OCI-LY7 (cell line): ENCODE data around the gene ABHD12B. TPM values are rescaled to one million over a fixed set of nuclear protein-coding genes. Genes with fewer than 3 reads are reported as not detected.

Experiments used
- BruUV-seq: library from RNA; stranded (reverse); fragments of 400-500 nt; replicated peaks from 2 replicates; lab custom pipeline; 2021; lab: Mats Ljungman, UMichigan
- CTCF ChIA-PET: fragments of 300-600 bp; sonication (Branson Sonifier 250); formaldehyde crosslinking; loops from one replicate; lab custom pipeline; 2022; ENCODE audit warnings: antibody characterized with exemption; ENCODE audit not compliant: unreplicated experiment; lab: Charles Lee
- POLR2A ChIA-PET: fragments of 300-600 bp; sonication (Branson Sonifier 250); formaldehyde crosslinking; loops from one replicate; lab custom pipeline; 2022; ENCODE audit warnings: antibody characterized with exemption; lab: Charles Lee
- DNase-seq: peaks from one replicate; pipeline ENCODE4 v3.0.0-alpha.2; 2015; ENCODE audit warnings: low spot score
- H2AFZ ChIP-seq: fragments of 200-600 bp; sonication (generic), shearing (Covaris generic); 2 replicates; pipeline ENCODE4 v1.6.1; 2014; ENCODE audit warnings: mild to moderate bottlenecking, antibody characterized with exemption, low read length, moderate library complexity
- H3K27ac ChIP-seq: fragments of 200-600 bp; sonication (generic); 2 replicates; pipeline ENCODE4 v1.5.1; 2014; ENCODE audit warnings: mixed run types, low read depth, mild to moderate bottlenecking, moderate library complexity, low read length, inconsistent platforms; ENCODE audit not compliant: poor library complexity, severe bottlenecking
- H3K36me3 ChIP-seq: fragments of 200-600 bp; sonication (generic); 2 replicates; pipeline ENCODE4 v1.6.1; 2014; ENCODE audit warnings: mild to moderate bottlenecking, antibody characterized with exemption, low read length, moderate library complexity, mixed read lengths; ENCODE audit not compliant: insufficient read depth
- H3K4me1 ChIP-seq: fragments of 200-600 bp; sonication (generic); 2 replicates; pipeline ENCODE4 v1.5.1; 2014; ENCODE audit warnings: mild to moderate bottlenecking, low read length; ENCODE audit not compliant: insufficient read depth, poor library complexity, severe bottlenecking
- H3K4me2 ChIP-seq: fragments of 200-600 bp; sonication (generic); 2 replicates; pipeline ENCODE4 v1.6.1; 2014; ENCODE audit warnings: mild to moderate bottlenecking, low read length
- H3K4me3 ChIP-seq: fragments of 200-600 bp; sonication (generic); 2 replicates; pipeline ENCODE4 v1.5.1; 2014; ENCODE audit warnings: mild to moderate bottlenecking, low read depth, low read length; ENCODE audit not compliant: poor library complexity, severe bottlenecking
- H3K79me2 ChIP-seq: fragments of 200-600 bp; sonication (generic); 2 replicates; pipeline ENCODE4 v1.6.1; 2016; ENCODE audit warnings: low read depth, mild to moderate bottlenecking, low read length, moderate library complexity, mixed read lengths; ENCODE audit not compliant: insufficient read depth
- H3K9me2 ChIP-seq: fragments of 200-600 bp; sonication (generic); 2 replicates; pipeline ENCODE4 v1.6.1; 2016; ENCODE audit warnings: mild to moderate bottlenecking, low read length, mixed read lengths; ENCODE audit not compliant: insufficient read depth
- H3K9me3 ChIP-seq: fragments of 200-600 bp; sonication (generic); 2 replicates; pipeline ENCODE4 v1.6.1; 2014; ENCODE audit warnings: mild to moderate bottlenecking, mixed run types, low read length, mixed read lengths
- H4K20me1 ChIP-seq: fragments of 200-600 bp; sonication (generic); 2 replicates; pipeline ENCODE4 v1.6.1; 2014; ENCODE audit warnings: mild to moderate bottlenecking, antibody characterized with exemption, low read length, moderate library complexity, mixed read lengths; ENCODE audit not compliant: insufficient read depth
- CTCF ChIP-seq: fragments of 200-600 bp; sonication (generic); conservative IDR thresholded peaks from 2 replicates; pipeline ENCODE4 v1.5.1; 2014; ENCODE audit warnings: mild to moderate bottlenecking, antibody characterized with exemption, low read length, moderate library complexity, mixed read lengths
- EZH2phosphoT487 ChIP-seq: fragments of 200-600 bp; sonication (generic); IDR thresholded peaks from 2 replicates; pipeline ENCODE4 v1.6.1; 2018; ENCODE audit warnings: low read depth, borderline replicate concordance, mild to moderate bottlenecking, mixed run types, antibody characterized with exemption, low read length, moderate library complexity, mixed read lengths
- intact Hi-C: fragments of 100-400 bp; cut with micrococcal nuclease; formaldehyde crosslinking; loops from one replicate; pipeline ENCODE4 v1.10.0; 2022; ENCODE audit not compliant: unreplicated experiment
- total RNA-seq, 2 experiments: library from RNA; depleted of rRNA in 1 of 2; stranded (reverse); fragments of >200 nt in 1 of 2; shearing (Covaris generic) in 1 of 2; gene quantifications; 2 replicates each; pipeline ENCODE4 v1.2.3, GENCODE V29; 2014 to 2022

ABHD12B gene
- total RNA-seq, 2 experiments from 2014 or later = 6.8 to 9.0 TPM

- Histone ChIP-seq H4K20me1 (no peaks in the 10 kb centered on the region), H3K27ac (no peak overlapping the region), H2AFZ (no peak overlapping the region), H3K4me2 (no peak overlapping the region), H3K9me2 (no peaks in the 10 kb centered on the region), H3K4me3 (no peak overlapping the region), H3K9me3 (no peaks in the 10 kb centered on the region), H3K4me1 (peaks cover 52% of the 10 kb centered on the region), H3K36me3 (no peaks in the 10 kb centered on the region), H3K79me2 (no peaks in the 10 kb centered on the region)
- CTCF ChIA-PET = no interaction called here
- TF ChIP-seq CTCF = no peak
- no peak for TF ChIP-seq EZH2phosphoT487
- intact Hi-C loops = no loop called here
- no peak for DNase-seq
- POLR2A ChIA-PET = interaction anchor here (0.7 to 18.3 kb wide), 3 partner anchors 14 to 46 kb away, joined by 3 to 404 read pairs (median 7); no protein-coding TSS in a partner anchor
- BruUV-seq = no TSS peak
Observed at GRCh38 chr14:50837271-50837670, 34.6 kb upstream of the ABHD12B start.

- H3K9me2 ChIP-seq = no peaks in the 10 kb centered on the region
- ChIA-PET CTCF (no interaction called here), POLR2A (interaction anchor here (1.3 to 18.3 kb wide), 3 partner anchors 13 to 46 kb away, joined by 3 to 404 read pairs (median 7); no protein-coding TSS in a partner anchor)
- no peak for DNase-seq
- no peaks in the 10 kb centered on the region for H3K9me3 ChIP-seq
- no peak overlapping the region for H3K4me2 ChIP-seq
- peaks cover 45% of the 10 kb centered on the region for H3K4me1 ChIP-seq
- H3K79me2 ChIP-seq = no peaks in the 10 kb centered on the region
- BruUV-seq = no TSS peak
- no peak for TF ChIP-seq EZH2phosphoT487
- TF ChIP-seq CTCF = no peak
- no peak overlapping the region for H3K27ac ChIP-seq
- no peaks in the 10 kb centered on the region for H3K36me3 ChIP-seq
- H4K20me1 ChIP-seq = no peaks in the 10 kb centered on the region
- 0 out of 2 replicates have a peak overlapping the region, but pooled peaks have one; percentile 12 for H2AFZ ChIP-seq
- H3K4me3 ChIP-seq = no peak overlapping the region
- intact Hi-C loops = no loop called here
Observed at GRCh38 chr14:50837850-50838470, 33.9 kb upstream of the ABHD12B start.

- H2AFZ ChIP-seq = no peak overlapping the region
- no peaks in the 10 kb centered on the region for H3K36me3 ChIP-seq
- H3K79me2 ChIP-seq = no peaks in the 10 kb centered on the region
- BruUV-seq = no TSS peak
- H3K9me2 ChIP-seq = no peaks in the 10 kb centered on the region
- TF ChIP-seq CTCF (no peak), EZH2phosphoT487 (no peak)
- H3K9me3 ChIP-seq = no peaks in the 10 kb centered on the region
- no peaks in the 10 kb centered on the region for H4K20me1 ChIP-seq
- H3K4me3 ChIP-seq = no peak overlapping the region
- H3K4me2 ChIP-seq = peak overlapping the region; percentile 30; the same call in 1 of the 2 replicates
- ChIA-PET CTCF (interaction anchor here (0.6 kb wide), 1 partner anchor 51 kb away, joined by 3 read pairs; no protein-coding TSS in a partner anchor), POLR2A (interaction anchor here (1.3 to 3.7 kb wide), 5 partner anchors 9 to 22 kb away, joined by 3 to 17 read pairs (median 6); partner anchors contain the start of gene NIN)
- DNase-seq = no peak
- intact Hi-C loops = no loop called here
- H3K27ac ChIP-seq = no peak overlapping the region
- H3K4me1 ChIP-seq = peaks cover 39% of the 10 kb centered on the region
Observed at GRCh38 chr14:50839048-50839447, 32.8 kb upstream of the ABHD12B start.
